Astrocyte (in vitro differentiated cells and primary cell): ENCODE data around the gene WDR7.

Experiments used
- EZH2 ChIP-seq: IDR thresholded peaks from 2 replicates; pipeline ENCODE4 v1.6.1; 2012; ENCODE audit warnings: mild to moderate bottlenecking, low read length, inconsistent platforms; ENCODE audit not compliant: insufficient read depth
- TF ChIP-seq, protein P1 (sequence below): IDR thresholded peaks from 2 replicates; pipeline ENCODE4 v1.5.1; 2011; ENCODE audit warnings: low read depth, mild to moderate bottlenecking, inconsistent platforms, low read length, moderate library complexity; ENCODE audit not compliant: insufficient read depth

DNA sequence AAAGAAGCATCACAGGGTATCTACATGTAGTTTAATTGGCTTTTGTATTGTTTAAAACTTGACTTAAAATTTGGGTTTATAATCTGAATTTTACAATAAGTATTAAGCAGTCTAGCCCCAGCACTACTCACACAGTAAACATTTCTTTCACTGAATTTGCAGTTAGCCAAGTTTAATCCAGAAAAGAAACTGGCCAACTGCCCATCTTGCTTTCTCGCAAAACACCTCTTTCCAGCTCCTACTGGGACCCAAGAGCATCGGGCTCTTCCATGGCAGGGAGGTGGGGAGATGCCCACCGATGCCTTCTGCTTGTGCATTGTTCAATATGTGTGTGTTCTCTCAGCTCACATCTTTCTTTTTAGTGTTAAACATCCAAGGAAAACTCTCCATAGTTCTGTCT is 283.0 kb downstream of the WDR7 start:
- TF ChIP-seq, protein P1, sequence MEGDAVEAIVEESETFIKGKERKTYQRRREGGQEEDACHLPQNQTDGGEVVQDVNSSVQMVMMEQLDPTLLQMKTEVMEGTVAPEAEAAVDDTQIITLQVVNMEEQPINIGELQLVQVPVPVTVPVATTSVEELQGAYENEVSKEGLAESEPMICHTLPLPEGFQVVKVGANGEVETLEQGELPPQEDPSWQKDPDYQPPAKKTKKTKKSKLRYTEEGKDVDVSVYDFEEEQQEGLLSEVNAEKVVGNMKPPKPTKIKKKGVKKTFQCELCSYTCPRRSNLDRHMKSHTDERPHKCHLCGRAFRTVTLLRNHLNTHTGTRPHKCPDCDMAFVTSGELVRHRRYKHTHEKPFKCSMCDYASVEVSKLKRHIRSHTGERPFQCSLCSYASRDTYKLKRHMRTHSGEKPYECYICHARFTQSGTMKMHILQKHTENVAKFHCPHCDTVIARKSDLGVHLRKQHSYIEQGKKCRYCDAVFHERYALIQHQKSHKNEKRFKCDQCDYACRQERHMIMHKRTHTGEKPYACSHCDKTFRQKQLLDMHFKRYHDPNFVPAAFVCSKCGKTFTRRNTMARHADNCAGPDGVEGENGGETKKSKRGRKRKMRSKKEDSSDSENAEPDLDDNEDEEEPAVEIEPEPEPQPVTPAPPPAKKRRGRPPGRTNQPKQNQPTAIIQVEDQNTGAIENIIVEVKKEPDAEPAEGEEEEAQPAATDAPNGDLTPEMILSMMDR: no peak
- TF ChIP-seq EZH2: no peak
